Measurements from ENCODE around the gene ENGASE.

DNA sequence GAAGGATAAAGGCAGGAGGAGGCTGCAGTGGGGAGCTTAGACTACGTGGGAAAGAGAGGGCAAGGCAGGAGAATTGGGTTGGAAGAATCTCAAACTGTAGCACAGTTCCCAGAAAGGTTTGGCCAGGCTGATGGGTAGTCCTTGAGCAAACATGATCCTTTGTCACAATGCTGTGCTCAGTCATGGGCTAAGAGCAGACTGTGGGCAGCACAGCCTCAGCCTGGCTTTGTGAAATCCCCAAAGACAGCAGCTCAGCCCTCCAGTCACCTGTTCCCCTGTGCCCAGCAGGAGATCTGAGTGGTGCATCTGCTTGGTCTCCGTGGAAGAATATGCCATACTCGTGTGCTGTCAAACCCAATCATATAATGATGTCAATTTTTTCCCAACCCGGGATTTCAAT is 10.6 kb upstream of the ENGASE start:
- TF ChIP-seq CTCF (IDR thresholded peaks at IDR 0.05), result no peak
- TF ChIP-seq POLR2A (IDR thresholded peaks at IDR 0.05), result no peak
- TF ChIP-seq POLR2AphosphoS5 (IDR thresholded peaks at IDR 0.05), result no peak
